Colonic mucosa (tissue), 4 donors: Measurements from ENCODE around the gene PHYHIPL. TPM values are rescaled to one million over a fixed set of nuclear protein-coding genes. Genes with fewer than 3 reads are reported as not detected.
"Not testable (repeated sequence)": the region's sequence is repeated elsewhere in the genome, so short reads cannot be mapped to it uniquely, and the experiment has no call there.

ENCODE experiments used
- DNase-seq: peaks from one replicate; pipeline ENCODE4 v3.0.0-alpha.2; 2020
- H3K27ac ChIP-seq: fragments of 200-600 bp; one replicate; pipeline ENCODE4 v1.8.0; 2021
- H3K27me3 ChIP-seq: fragments of 200-600 bp; one replicate; pipeline ENCODE4 v1.8.0; 2021
- H3K36me3 ChIP-seq: fragments of 200-600 bp; one replicate; pipeline ENCODE4 v1.8.0; 2021
- H3K4me1 ChIP-seq: fragments of 200-600 bp; one replicate; pipeline ENCODE4 v1.8.0; 2021; ENCODE audit warnings: mild to moderate bottlenecking
- H3K4me3 ChIP-seq: fragments of 200-600 bp; one replicate; pipeline ENCODE4 v1.8.0; 2021
- H3K9ac ChIP-seq, 2 donors: one replicate each; pipeline ENCODE4 v1.7.0; 2013; ENCODE audit warnings: control low read depth in 2 of 2, low read depth in 2 of 2, low read length in 2 of 2
- H3K9me3 ChIP-seq: fragments of 200-600 bp; one replicate; pipeline ENCODE4 v1.8.0; 2021
- intact Hi-C: fragments of 100-400 bp; cut with DNase I; formaldehyde crosslinking; loops from one replicate; pipeline ENCODE4 v1.14.1; 2022
- total RNA-seq, 2 donors: library from RNA; stranded (reverse); fragmentation: NEBNext Ultra II Directional in 1 of 2; extraction: Animal tissue kit (Norgen Biotek cat#: 25700) in 1 of 2; gene quantifications; one replicate each; pipeline ENCODE4 v1.2.1, GENCODE V29; 2021
- TF ChIP-seq, protein P1 (sequence below): fragments of 200-600 bp; IDR thresholded peaks from one replicate; pipeline ENCODE4 v1.8.0; 2022; ENCODE audit warnings: antibody characterized with exemption, mild to moderate bottlenecking
- donor health status: healthy.
- donor health status: DM: no; HTN: no; CAD: no.
- donor health status: DM: no; HTN: no; CAD: no.

Gene PHYHIPL
- total RNA-seq, 2 donors from 2014 or later, result 0.30 TPM; not detected in 1

DNA sequence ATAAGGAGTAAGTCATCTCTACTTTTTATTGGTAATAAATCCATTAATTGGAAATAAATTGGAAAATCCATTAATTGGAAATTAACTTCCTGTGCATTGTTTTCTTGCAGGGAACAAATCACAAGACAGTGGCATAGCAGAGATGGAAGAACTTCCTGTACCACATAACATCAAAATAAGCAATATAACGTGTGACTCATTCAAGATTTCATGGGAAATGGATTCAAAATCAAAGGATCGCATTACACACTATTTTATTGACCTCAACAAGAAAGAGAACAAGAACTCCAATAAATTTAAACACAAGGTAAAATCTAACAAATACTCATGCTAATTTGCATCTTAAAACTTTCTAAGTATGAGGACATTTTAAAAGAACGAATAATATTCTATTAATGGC, 57.8 kb downstream of the PHYHIPL start:
- TF ChIP-seq, protein P1, sequence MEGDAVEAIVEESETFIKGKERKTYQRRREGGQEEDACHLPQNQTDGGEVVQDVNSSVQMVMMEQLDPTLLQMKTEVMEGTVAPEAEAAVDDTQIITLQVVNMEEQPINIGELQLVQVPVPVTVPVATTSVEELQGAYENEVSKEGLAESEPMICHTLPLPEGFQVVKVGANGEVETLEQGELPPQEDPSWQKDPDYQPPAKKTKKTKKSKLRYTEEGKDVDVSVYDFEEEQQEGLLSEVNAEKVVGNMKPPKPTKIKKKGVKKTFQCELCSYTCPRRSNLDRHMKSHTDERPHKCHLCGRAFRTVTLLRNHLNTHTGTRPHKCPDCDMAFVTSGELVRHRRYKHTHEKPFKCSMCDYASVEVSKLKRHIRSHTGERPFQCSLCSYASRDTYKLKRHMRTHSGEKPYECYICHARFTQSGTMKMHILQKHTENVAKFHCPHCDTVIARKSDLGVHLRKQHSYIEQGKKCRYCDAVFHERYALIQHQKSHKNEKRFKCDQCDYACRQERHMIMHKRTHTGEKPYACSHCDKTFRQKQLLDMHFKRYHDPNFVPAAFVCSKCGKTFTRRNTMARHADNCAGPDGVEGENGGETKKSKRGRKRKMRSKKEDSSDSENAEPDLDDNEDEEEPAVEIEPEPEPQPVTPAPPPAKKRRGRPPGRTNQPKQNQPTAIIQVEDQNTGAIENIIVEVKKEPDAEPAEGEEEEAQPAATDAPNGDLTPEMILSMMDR, result no peak
- Histone ChIP-seq H3K4me3 (no peak overlapping the region), H3K9me3 (no peaks in the 10 kb centered on the region), H3K36me3 (no peaks in the 10 kb centered on the region), H3K27me3 (no peaks in the 10 kb centered on the region), H3K9ac (no peak overlapping the region), H3K4me1 (no peaks in the 10 kb centered on the region), H3K27ac (no peak overlapping the region)
- intact Hi-C loops, result loop anchor here (10.0 kb wide), 2 partner anchors 449 to 581 kb away; no protein-coding TSS in a partner anchor
- DNase-seq, result no peak

DNA sequence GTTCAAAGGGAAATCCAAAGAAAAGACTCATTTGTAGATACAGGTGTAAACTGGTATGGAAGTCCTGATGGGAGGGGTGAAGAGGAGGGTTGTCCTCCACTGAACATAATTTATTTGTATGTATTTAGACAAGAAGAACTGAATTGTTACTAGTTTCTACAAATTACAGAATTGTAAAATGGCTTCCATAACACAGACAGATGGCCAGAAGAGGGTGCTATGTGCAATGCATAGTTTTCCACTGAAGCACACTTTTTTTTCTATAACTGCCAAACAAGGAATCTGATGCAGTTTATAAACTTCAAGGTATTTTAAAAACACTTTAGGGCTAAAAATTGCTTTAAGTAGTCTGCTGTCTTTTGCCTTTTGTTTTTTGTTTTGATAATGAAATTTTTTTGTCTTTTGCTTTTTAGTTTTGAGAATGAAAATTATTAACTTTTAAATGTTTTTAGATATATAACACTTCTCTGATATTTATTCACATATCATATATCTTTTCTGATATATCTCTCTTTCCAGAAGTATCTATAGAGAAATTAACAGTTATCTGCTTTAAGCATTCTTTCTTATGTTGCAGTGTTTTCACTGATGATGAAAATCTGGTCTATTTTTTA, 58.5 kb downstream of the PHYHIPL start:
- intact Hi-C loops, result loop anchor here (10.0 kb wide), 2 partner anchors 450 to 580 kb away; no protein-coding TSS in a partner anchor
- H3K9ac ChIP-seq, result no peak overlapping the region
- no peak overlapping the region for H3K27ac ChIP-seq
- H3K9me3 ChIP-seq, result no peaks in the 10 kb centered on the region
- no peak overlapping the region for H3K4me3 ChIP-seq
- peak; percentile 32 for DNase-seq
- TF ChIP-seq, protein P1, result peak; percentile 35
- H3K36me3 ChIP-seq, result no peaks in the 10 kb centered on the region
- no peaks in the 10 kb centered on the region for H3K27me3 ChIP-seq
- H3K4me1 ChIP-seq, result no peaks in the 10 kb centered on the region

DNA sequence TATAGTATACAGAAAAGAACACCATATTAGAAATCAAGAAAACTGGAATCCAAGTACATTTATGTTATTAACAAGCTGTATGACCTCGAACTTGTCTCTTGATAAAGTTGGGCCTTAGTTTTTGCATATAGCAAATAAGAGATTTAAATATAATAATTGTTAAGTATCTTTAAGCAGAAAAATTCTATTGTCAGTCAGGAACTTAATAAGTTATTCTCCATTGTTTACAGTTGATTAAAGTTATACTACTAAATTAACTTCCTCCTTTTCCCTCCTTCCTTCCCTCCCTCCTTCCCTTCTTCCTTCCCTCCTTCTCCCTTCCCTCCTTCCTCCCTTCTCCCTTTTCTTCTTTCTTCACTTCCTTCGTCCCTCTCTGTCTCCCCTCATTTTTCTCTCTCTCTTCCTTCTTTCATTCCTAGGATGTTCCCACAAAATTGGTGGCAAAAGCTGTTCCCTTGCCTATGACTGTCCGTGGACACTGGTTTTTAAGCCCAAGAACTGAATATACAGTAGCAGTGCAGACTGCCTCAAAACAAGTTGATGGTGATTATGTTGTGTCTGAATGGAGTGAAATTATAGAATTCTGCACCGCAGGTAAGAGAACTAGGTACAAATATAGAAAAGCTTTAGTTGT, 59.7 kb downstream of the PHYHIPL start:
- Histone ChIP-seq H3K27ac (no peak overlapping the region), H3K9ac (no peak overlapping the region), H3K36me3 (no peaks in the 10 kb centered on the region), H3K4me1 (no peaks in the 10 kb centered on the region), H3K4me3 (no peak overlapping the region), H3K27me3 (no peaks in the 10 kb centered on the region), H3K9me3 (no peaks in the 10 kb centered on the region)
- intact Hi-C loops, result loop anchor here (10.0 kb wide), 2 partner anchors 451 to 579 kb away; no protein-coding TSS in a partner anchor
- no peak for DNase-seq
- TF ChIP-seq, protein P1, result no peak

DNA sequence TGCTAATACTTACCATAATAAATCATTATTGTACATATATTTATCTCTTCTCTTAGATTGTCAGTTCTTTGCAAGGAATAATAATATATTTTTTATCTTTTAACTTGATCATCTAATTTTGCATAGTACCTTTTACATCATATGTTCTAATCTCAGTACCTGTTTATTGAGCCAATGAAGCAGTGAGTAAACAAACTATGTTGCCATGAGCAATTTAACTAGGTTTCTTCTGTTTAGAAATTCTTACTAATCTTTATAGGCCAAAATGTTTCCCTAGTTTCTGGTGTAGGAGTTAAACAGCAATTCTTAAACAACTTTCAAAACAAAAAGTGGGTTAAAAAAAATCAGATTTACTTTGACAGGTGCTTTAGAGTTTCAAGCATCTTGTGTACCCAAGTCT, 61.3 kb downstream of the PHYHIPL start:
- Histone ChIP-seq H3K36me3 (no peaks in the 10 kb centered on the region), H3K9me3 (no peaks in the 10 kb centered on the region), H3K27me3 (no peaks in the 10 kb centered on the region), H3K27ac (no peak overlapping the region), H3K9ac (no peak overlapping the region), H3K4me3 (no peak overlapping the region), H3K4me1 (no peaks in the 10 kb centered on the region)
- no peak for DNase-seq
- intact Hi-C loops, result loop anchor here (2.0 to 10.0 kb wide), 3 partner anchors 343 to 577 kb away; no protein-coding TSS in a partner anchor
- TF ChIP-seq, protein P1, result no peak

DNA sequence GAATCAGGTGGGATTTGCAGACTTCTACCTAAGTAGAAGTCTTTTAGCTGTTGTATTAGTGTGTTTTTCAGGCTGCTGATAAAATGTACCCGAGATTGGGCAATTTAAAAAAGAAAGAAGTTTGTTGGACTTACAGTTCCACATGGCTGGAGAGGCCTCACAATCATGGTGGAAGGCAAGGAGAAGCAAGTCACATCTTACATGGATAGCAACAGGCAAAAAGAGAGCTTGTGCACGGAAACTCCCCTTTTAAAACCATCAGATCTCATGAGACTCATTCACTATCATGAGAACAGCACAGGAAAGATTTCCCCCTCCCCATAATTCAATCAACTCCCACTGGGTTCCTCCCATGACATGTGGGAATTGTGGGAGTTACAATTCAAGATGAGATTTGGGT, 62.7 kb downstream of the PHYHIPL start:
- H3K4me1 ChIP-seq, DNase-seq, H3K27me3 ChIP-seq, H3K9ac ChIP-seq, H3K27ac ChIP-seq, H3K4me3 ChIP-seq, H3K9me3 ChIP-seq, H3K36me3 ChIP-seq: not testable (repeated sequence)
- intact Hi-C loops, result loop anchor here (2.0 to 10.0 kb wide), 3 partner anchors 342 to 576 kb away; no protein-coding TSS in a partner anchor
